HG03575 (cell line): ENCODE results near the gene MAP1LC3B.

Experiments used
- ATAC-seq: cut with Tn5 transposase; IDR thresholded peaks from one replicate; pipeline ENCODE4 v1.9.1; 2021; ENCODE audit not compliant: unreplicated experiment, insufficient number of reproducible peaks, low FRiP score; ENCODE audit errors: extremely low read depth

Gene MAP1LC3B

GRCh38 chr16:87441886-87442580, 49.9 kb downstream of the MAP1LC3B start:
- ATAC-seq = no peak

- no peak for ATAC-seq
Measured at GRCh38 chr16:87442581-87442966, 50.4 kb downstream of the MAP1LC3B start.

DNA sequence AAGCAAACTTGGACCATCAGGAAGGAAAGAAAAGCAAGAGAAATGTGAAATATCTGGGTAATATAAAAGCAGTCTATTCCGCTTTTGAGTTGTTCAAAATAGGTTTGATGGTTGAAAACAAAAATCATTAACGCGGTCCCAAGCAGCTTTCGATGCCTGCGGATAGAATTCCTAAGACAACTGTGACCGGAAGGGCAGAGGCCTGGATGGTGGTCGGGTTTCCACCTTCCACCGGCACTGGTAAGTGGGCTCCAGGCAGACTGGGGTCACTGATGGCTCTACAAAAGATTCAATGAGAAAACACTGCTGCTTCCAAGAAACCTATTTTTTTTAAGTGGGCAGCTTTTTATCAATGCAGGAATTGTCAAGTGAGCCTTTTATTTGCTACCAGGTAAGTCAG, 50.9 kb downstream of the MAP1LC3B start:
- no peak for ATAC-seq

- ATAC-seq = no peak
Measured at GRCh38 chr16:87443964-87444363, 51.8 kb downstream of the MAP1LC3B start.

- ATAC-seq = no peak
Measured at GRCh38 chr16:87445486-87445885, 53.4 kb downstream of the MAP1LC3B start.

DNA sequence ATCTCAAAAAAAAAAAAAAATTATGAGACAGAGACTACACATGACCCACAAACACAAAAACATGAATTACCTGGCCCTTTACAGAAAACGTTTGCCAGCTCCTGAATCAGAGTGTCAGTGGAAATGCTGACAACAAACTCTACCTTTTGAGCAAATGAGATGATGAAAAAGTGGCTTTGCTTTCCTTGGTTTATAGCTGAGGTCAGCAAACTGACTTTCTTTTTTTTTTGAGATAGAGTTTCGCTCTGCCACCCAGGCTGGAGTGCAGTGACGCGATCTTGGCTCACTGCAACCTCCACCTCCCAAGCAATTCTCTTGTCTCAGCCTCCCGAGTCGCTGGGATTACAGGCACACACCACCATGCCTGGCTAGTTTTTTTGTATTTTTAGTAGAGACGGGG, 54.3 kb downstream of the MAP1LC3B start:
- ATAC-seq = no peak

- no peak for ATAC-seq
Measured at GRCh38 chr16:87447323-87447722, 55.2 kb downstream of the MAP1LC3B start.

- no peak for ATAC-seq
Measured at GRCh38 chr16:87448866-87449265, 56.7 kb downstream of the MAP1LC3B start.

- ATAC-seq = no peak
Measured at GRCh38 chr16:87451563-87452210, 59.6 kb downstream of the MAP1LC3B start.

DNA sequence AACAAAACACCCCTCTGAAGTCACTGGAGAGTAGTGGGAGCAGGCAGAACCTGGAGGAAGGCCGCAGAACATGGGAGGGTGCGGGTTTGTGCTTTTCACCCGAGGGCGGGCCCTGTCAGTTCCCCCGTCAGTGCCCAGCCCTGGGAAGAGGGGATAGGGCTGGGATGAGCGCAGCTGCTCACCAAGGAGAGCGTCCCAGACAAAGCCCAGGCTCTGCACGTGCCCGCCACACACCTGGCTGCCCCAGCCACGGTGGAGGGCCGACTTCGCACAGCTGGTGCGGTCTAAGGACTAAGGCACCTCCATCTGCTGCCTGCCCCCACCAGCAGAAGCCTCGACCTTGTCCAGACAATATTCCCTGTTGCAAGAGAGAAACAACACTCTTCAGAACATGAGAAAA, 61.2 kb downstream of the MAP1LC3B start:
- ATAC-seq = no peak
